PC-9 (cell line): ENCODE data around the gene ZNF462.

ENCODE experiments used
- CTCF ChIP-seq: fragments of 200-600 bp; sonication (generic); conservative IDR thresholded peaks from 2 replicates; pipeline ENCODE4 v1.6.1; 2017; ENCODE audit warnings: mixed run types, antibody characterized with exemption, mild to moderate bottlenecking, moderate library complexity
- EZH2 ChIP-seq: fragments of 200-600 bp; sonication (generic); IDR thresholded peaks from 2 replicates; pipeline ENCODE4 v1.8.0; 2017; ENCODE audit warnings: antibody characterized with exemption, low read depth

DNA sequence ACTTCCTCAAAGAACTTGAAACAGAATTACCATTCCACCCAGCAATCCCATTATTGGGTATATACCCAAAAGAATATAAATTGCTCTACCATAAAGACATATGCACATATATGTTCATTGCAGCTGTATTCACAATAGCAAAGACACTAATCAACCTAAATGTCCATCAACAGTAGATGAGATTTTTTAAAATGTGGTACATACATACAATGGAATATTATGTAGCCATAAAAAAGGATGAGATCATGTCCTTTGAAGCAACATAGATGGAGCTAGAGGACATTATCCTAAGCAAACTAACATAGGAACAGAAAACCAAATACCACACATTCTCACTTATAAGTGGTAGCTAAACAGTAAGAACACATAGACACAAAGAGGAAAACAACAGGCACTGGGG lies 28.1 kb upstream of the ZNF462 start:
- TF ChIP-seq EZH2 (no peak), CTCF (no peak)
